Stimulated activated CD8-positive, alpha-beta memory T cell treated with anti-CD3 and anti-CD28 coated beads, Interleukin-7, amount 100 ng/mL, for 4 hours (primary cell): ENCODE data around the gene PLD6.
"Not testable (repeated sequence)": the region's sequence is repeated elsewhere in the genome, so short reads cannot be mapped to it uniquely, and the experiment has no call there.

Experiments
- DNase-seq, 2 donors: peaks; one replicate each; pipeline ENCODE4 v3.0.0-alpha.2; 2020; ENCODE audit warnings: low read depth in 2 of 2

Gene PLD6

DNA sequence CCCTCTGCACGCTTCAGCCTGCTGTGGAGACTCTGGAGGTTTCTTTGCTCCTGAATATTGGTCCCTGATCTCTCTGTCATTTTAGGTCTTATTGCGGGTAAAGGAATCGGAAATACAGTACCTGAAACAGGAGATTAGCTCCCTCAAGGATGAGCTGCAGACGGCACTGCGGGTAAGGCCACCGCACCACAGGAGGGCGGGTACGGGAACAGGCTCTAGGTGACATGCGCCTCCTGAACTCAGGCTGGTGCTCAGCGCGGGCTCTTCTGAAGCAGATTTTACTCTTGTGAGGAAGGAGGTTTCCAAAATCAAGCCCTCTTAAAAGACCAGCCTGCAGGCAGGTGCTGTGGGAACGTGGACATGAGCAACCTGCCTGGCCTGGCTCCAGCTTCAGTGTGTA is 29.8 kb downstream of the PLD6 start:
- no peak for DNase-seq

DNA sequence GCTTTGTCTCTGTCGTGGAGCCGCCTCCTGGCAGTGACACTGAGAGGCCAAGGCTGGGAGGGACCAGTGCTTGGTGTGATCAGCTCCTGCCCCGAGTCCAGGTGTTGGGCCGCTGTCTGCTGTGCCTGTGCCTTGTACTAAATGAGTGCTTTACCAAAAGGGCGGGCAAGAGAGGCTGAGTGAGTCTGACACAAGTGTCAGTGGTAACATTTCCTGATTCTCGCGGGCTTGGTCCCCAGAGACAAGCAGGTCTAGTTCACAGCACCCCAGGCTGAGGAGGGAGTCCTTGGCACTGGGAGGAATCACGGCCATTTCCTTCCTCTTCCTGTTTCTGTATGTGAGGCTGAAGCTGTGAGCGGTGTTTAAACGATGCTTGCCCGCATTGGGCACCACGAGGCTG is 30.2 kb downstream of the PLD6 start:
- no peak for DNase-seq

DNA sequence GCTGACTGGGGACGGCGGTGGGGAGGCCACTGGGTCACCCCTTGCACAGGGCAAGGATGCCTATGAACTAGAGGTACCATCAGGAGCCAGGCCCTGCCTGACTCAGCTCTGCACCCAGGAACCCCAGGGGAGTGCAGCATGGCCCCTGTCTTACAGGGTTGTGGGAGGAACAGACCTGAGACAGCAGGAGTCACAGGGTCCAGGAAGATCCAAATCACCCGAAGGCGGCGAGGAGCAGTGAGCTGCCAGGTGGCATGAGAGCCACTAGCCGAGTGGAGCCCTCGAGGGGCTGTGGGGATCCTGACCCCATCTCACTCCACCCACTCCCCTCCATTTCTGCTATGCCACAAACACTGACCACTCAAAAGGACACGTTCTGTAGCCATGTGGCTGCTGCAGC is 30.8 kb downstream of the PLD6 start:
- DNase-seq = no peak

DNA sequence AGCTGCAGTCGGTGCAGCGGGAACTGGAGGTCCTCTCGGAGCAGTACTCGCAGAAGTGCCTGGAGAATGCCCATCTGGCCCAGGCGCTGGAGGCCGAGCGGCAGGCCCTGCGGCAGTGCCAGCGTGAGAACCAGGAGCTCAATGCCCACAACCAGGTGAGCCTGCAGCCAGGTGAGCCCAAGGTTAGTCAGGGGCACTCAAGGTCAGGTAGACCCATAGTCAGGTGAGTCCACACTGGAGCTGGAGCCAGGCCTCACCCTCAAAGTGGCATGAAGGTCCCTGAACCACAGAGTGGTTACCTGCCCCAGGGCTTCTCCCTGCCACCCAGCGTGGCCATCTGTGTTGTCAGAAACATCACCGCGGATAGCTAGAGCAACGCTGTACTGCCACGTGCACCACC is 32.2 kb downstream of the PLD6 start:
- no peak for DNase-seq

DNA sequence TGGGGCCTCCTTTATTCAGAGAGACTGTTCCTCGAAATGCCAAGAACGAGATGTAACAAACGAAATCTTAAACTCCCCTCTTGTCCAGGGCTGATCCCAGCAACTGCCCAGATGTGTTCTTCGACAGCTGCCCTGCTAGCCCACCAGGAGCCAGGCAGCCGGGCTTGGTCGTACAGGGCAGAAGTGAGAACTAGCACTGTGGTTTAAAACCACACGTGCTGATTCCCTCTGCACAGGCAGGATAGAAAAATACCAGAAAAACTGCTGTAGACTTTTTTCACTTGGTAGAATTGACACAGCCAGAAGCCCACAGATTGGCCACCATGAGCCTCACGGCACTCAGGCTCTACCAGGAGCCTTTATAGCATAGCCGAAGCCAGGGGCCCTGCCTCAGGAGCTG is 33.1 kb downstream of the PLD6 start:
- DNase-seq = no peak

DNA sequence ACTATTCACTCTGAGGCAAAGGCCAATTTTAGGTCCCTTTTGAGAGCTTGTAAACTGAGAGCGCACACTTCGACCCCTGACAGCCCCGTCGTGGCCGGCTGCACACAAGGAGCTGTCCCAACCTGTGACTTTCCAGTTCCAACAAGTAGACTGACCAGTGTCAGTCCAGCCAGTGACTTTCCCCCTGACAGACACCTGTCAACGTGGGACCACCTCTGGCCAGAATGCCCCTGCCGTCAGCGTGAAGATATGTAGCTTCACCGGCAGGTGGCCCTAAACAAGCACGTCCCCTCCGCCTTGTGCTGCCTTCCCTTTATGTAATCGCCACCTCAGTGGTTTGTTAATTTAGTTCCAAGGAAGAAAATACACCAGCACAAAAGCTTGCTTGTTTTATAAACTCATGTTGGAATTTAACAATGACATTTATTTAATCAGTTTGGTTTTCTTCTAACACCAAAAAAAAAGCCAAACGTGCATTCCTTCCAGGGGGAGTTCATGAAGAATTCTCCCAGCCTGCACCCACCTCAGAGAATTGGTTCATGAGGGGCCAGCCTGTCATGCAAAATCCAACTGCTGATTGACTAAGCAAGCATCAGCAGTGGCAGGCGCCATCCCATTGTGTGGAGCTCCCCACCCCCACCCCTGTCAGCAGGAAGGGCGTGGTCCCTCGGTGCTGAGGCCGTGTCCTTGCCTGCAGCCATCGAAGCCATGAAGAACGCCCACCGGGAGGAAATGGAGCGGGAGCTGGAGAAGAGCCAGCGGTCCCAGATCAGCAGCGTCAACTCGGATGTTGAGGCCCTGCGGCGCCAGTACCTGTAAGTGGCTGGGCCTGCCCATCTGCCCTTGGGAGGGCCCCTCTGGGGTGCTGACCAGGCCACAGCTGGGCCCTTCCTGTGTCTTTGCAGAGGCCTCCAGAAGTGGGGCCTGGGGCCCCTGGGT is 33.9 kb downstream of the PLD6 start:
- no peak for DNase-seq

DNA sequence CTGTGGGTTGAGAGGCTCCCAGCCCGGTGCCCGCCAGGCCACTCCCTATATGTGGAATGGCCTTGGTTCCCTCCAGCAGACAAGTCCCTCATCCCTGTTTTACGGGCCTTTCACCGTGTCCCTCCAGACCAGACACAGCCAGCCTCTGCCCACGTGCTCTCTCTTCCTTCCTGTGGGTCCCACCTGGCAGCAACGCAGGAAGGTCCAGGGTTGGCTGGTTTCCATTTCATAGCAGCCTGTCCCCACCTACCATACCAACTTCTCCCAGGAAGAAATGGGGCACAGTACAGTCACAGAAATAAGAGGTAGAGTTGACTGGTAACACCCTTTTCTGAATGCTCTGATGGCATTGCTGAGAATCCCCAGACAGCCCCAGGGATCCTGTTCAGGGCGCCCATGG is 34.9 kb downstream of the PLD6 start:
- DNase-seq = no peak

DNA sequence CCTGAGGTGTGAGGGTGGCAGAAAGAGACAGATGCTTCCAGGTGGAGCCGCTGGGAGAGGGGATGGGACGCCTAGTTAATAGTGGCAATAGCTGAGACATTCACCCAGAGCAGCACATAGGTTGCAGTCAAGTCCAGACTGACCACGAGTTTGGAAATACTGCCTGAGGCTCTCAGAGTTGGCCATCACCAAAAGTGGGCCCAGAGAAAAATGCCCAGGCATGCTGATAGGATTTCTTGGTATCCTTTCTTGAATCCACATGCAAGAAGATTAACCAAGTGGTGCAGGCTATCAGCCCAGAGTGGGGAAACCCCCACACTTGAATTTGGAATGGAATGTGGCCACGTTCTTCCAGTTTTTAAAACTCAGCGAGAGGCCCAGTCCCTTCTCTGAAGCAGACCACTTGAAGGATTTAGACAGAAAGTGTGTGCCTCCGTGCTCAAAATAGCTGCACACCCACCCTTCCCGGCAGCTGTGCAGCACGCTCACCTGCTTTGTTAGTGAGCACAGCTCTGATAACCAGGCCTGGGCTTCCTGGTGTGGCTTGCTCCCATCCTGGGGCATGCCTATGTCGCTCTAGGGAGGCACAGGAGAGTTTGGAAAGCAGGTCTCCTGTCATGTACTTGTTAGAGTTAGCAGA is 35.7 kb downstream of the PLD6 start:
- DNase-seq = no peak

DNA sequence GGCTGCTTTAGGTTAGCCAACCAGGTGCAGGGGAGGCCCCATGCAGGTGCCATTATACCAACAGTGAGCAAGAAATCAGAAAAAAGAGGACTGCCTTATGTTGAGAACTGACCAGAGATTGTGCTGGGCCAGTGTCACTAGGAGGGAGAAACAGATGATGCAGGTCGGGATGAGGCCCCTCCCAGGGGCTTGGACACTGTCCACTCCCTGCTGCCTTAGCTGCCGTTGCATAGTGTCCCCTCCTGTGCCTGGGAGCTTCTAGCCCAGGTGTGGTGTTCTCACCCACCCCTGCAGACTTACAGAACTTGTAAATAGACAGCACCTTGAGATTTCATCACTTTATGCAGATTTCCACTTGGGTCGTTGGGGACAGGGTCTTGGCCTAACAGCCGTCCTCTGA is 36.7 kb downstream of the PLD6 start:
- DNase-seq = no peak

DNA sequence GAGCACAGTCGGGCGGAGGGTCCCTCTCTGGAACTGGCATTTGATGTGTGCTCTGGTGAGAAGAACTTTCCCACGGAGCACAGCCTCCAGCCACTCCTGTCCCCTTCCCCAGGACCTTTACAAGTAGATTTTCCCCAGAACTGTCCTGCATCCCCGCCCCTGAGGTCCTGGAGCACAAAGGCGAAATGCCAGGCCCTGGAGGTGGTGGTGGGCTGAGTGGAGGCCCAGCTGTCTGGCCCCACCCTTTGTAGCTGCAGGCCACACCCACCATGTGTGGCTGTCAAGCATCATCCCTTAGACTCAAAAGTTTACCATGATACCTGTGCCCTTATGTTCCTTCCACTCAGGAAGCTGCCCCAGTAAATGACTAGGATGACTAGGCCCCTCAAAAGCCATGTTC is 37.7 kb downstream of the PLD6 start:
- no peak for DNase-seq

DNA sequence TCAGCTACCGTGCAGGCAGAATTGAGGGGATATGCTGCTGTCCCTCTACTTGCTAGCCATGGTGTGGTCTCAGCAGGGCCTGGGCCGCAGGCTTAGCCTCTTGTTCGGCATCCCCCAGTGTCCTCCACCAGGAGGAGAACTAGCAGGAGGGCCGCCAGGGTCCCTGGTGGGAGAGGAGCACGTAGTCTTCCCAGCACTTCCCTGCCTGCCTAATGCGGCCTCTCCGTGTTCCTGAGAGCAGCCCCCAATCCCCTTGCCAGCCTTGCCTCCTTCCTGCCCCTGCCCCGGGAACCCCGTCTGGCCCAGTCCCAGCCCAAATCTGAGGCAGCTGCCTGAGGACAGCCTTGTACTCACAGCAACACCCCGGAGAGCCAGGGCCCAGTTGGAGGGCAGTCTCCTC is 38.1 kb downstream of the PLD6 start:
- DNase-seq = no peak

DNA sequence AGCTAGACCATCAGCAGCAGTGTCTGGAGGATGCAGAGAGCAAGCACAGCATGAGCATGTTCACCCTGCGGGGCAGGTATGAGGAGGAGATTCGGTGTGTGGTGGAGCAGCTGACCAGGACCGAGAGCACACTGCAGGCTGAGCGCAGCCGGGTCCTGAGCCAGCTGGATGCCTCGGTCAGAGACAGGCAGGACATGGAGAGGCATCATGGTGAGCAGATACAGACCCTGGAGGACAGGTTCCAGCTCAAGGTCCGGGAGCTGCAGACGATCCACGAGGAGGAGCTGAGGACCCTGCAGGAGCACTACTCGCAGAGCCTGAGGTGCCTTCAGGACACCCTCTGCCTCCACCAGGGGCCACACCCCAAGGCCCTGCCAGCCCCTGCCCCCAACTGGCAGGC is 38.8 kb downstream of the PLD6 start:
- no peak for DNase-seq

DNA sequence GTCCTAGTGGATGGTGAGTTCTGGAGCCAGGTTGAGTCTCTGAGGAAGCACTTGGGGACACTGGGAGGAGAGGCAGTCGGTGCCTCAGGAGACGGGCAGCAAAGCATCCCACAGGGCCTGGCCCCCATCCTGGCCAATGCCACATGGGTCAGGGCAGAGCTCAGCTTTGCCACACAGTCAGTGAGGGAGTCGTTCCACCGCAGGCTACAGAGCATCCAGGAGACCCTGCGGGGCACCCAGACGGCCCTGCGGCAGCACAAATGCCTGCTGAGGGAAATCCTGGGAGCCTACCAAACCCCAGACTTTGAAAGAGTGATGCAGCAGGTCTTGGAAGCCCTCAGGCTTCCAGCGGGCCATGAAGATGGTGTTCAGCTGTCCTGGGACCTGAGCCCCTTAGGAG is 39.7 kb downstream of the PLD6 start:
- DNase-seq = no peak

DNA sequence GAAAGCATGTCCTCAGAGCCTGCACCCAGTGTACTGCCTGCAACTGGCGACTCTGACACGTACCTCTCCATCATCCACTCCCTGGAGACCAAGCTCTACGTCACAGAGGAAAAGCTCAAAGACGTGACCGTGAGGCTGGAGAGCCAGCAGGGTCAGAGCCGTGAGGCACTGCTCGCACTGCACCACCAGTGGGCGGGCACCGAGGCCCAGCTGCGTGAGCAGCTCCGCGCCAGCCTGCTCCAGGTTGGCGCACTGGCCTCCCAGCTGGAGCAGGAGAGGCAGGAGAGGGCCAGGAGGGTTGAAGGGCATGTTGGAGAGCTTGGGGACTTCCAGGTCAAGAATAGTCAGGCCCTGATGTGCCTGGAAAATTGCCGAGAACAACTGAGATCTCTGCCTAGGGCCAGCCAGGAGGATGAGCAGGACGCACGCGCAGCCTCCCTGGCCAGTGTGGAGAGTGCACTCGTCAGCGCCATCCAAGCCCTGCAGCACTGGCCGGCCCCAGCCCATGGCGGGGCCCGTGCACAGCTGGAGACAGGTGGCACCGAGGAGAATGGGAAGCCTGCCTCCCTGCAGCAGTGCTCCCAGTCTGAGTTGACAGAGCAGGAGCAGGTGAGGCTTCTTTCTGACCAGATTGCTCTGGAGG is 40.3 kb downstream of the PLD6 start:
- no peak for DNase-seq

DNA sequence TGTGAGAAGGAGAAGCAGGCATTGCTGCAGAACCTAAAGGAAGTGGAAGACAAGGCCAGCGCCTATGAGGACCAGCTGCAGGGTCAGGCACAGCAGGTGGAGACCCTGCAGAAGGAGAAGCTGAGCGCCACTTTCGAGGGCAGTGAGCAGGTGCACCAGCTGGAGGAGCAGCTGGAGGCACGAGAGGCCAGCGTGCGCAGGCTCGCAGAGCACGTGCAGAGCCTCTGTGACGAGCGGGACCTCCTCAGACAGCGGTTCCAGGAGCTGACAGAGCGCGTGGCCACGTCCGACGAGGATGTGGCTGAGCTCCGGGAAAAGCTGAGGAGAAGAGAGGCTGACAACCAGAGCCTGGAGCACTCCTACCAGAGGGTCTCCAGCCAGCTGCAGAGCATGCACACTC is 41.5 kb downstream of the PLD6 start:
- no peak for DNase-seq

DNA sequence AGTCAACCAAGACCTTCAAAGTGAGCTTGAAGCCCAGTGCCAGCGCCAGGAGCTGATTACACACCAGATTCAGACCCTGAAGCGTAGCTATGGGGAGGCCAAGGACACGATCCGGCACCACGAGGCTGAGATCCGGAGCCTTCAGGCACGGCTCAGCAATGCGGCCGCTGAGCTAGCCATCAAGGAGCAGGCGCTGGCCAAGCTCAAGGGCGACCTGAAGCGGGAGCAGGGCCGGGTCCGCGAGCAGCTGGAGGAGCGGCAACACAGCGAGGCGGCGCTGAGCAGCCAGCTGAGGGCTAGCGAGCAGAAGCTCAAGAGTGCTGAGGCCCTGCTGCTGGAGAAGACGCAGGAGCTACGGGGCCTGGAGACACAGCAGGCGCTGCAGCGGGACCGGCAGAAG is 42.0 kb downstream of the PLD6 start:
- DNase-seq = no peak

DNA sequence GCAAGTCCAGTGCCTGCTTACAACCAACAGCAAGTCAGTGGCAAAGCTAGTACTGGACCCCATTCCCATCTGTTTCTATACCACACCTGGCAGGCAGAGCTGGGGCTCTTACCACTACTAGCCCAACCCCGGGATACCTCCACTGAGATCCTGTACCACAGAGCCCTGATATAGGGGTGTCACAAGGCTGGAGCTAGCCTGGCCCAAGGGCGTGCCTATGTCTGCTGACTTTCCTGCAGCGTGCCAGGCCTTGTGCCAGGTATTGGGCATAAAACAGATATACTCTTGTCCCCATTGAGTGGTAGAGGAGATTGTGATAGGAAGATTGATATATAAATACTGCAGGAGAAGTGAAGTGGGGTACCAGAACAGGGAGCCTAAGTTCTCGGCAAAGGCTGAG is 44.4 kb downstream of the PLD6 start:
- DNase-seq = no peak

DNA sequence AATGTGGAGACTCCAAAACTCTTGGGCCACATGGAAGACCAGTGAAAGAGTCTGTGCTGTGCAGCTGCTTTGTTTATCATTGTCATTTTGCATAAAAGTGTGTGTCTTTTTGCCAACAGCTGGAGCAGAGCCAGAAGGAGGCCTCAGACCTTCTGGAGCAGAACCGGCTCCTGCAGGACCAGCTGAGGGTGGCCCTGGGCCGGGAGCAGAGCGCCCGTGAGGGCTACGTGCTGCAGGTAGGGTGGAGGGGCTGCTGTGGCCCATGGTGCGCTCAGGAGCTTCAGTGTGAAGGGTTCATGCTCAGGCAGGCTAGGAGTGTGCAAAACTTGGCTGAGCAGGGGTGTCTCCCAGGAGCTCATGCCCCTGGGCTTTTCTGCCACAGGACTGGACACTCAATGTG is 45.0 kb downstream of the PLD6 start:
- DNase-seq = no peak

DNA sequence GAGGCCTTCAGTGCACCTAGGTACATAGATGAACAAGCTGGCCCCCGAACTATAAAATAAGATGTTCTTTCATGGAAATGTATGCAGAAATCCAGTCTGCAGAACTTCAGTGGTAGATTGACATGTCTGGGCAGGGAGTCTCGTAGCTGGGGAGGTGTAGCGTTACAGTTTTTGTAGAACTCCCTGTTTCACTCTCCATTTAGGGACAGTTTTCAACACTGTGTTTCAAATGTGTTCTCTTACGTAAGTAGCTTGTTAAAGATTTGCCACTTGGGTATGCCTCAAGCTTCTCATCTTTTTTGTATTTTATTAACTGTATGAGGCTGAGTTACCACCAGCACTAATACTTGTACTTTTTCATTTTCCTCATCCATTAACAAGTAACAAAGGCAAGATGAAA is 46.6 kb downstream of the PLD6 start:
- DNase-seq = no peak

DNA sequence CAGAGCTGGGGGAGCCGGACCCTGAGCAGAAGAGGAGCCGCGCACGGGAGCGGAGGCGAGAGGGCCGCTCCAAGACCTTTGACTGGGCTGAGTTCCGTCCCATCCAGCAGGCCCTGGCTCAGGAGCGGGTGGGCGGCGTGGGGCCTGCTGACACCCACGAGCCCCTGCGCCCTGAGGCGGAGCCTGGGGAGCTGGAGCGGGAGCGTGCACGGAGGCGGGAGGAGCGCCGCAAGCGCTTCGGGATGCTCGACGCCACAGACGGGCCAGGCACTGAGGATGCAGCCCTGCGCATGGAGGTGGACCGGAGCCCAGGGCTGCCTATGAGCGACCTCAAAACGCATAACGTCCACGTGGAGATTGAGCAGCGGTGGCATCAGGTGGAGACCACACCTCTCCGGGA is 47.6 kb downstream of the PLD6 start:
- not testable (repeated sequence) for DNase-seq

DNA sequence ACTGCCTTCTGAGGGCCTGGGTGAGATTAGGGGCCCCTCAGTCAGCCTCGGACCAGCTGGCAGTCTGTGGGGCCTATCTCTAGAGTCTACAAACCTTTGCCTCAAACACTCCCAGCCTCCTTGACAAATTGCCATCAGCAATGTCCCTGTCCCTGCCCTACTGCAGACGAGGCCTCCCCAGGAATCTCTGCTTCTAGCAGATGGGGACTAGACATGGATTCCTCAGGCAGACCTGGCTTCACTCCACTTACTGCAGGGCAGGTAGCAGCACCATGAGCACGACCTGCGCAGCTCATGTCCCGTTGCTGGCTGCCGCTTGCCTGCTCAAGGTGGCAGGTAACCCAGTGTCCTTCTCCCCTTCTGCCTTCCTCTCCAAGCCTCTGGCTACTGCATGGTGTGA is 49.1 kb downstream of the PLD6 start:
- DNase-seq = no peak

DNA sequence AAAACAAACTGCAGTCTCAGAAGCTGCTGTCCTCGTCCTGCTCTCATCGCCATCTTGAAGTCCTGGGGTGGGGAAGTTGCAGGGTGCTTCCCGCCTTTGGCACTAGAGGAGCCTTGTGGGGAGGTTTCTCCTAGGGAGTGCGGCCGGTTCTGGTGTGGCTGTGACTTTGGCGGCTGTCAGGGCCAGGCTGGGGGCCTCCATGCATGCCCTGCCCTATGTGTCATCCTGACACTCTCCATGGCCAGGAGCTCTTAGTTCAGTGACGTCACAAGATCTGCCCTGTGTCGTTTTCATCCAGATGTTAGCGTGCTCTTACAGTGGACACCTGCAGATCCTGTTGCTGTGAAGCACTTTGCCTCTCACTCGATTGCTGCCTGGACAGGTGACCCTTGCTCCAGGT is 49.6 kb downstream of the PLD6 start:
- no peak for DNase-seq

DNA sequence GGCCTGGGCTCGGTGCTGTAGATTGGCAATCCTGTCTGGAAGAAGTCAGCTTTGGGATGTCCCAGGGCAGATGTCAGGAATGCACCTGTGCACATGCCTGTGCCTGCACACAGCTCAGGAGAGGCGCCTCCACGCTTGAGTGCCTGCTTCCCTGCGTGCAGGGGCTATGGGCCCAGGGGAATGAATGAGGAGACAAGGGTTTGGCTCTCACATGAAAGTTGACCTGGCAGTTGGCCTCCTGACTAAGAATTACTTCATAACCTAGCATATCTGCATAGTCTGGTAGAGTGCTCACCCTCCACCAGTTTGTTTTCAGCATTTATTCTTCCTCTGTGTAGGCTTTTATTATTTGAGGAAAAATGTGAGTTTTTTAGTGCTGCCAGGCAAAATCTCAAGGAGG is 50.0 kb downstream of the PLD6 start:
- no peak for DNase-seq
